PC-3 (cell line): ENCODE measurements around the gene SOCS4. TPM values are rescaled to one million over a fixed set of nuclear protein-coding genes. Genes with fewer than 3 reads are reported as not detected.

ENCODE experiments used
- ATAC-seq: fragments of 200-7000 bp; cut with Tn5 transposase; 2 replicates; pipeline ENCODE4 v1.9.1; 2020; ENCODE audit warnings: mild to moderate bottlenecking, moderate library complexity
- BruUV-seq: library from RNA; stranded (reverse); fragments of 400-500 nt; replicated peaks from 2 replicates; lab custom pipeline; 2021; lab: Mats Ljungman, UMichigan
- CTCF ChIA-PET: fragments of 300-600 bp; sonication (Branson Sonifier 250); formaldehyde crosslinking; loops from one replicate; lab custom pipeline; 2022; ENCODE audit warnings: antibody characterized with exemption; lab: Charles Lee
- POLR2A ChIA-PET: fragments of 300-600 bp; sonication (Branson Sonifier 250); formaldehyde crosslinking; loops from one replicate; lab custom pipeline; 2022; ENCODE audit warnings: antibody characterized with exemption; ENCODE audit not compliant: unreplicated experiment; lab: Charles Lee
- DNase-seq: peaks from one replicate; pipeline ENCODE4 v3.0.0-alpha.2; 2015
- H2AFZ ChIP-seq: fragments of 300-600 bp; sonication (generic); 2 replicates; pipeline ENCODE4 v1.6.0; 2016; ENCODE audit warnings: antibody characterized with exemption, low read length
- H3F3A ChIP-seq: fragments of 300-600 bp; sonication (generic); one replicate; pipeline ENCODE4 v1.6.0; 2017; ENCODE audit warnings: antibody characterized with exemption, low read length, control low read depth, mild to moderate bottlenecking; ENCODE audit not compliant: unreplicated experiment
- H3K27ac ChIP-seq: fragments of 300-600 bp; sonication (generic); 2 replicates; pipeline ENCODE4 v1.5.1; 2016; ENCODE audit warnings: mild to moderate bottlenecking, low read length
- H3K27me3 ChIP-seq: fragments of 300-600 bp; sonication (generic); 2 replicates; pipeline ENCODE4 v1.6.1; 2016; ENCODE audit warnings: low read length, mixed read lengths
- H3K36me3 ChIP-seq: fragments of 300-600 bp; sonication (generic); 2 replicates; pipeline ENCODE4 v1.6.1; 2016; ENCODE audit warnings: low read depth, mixed run types, low read length, mixed read lengths
- H3K4me1 ChIP-seq: fragments of 300-600 bp; sonication (generic); 2 replicates; pipeline ENCODE4 v1.5.1; 2016; ENCODE audit warnings: low read length; ENCODE audit not compliant: insufficient read depth
- H3K4me2 ChIP-seq: fragments of 300-600 bp; sonication (generic); 2 replicates; pipeline ENCODE4 v1.6.0; 2016; ENCODE audit warnings: low read length
- H3K4me3 ChIP-seq: fragments of 300-600 bp; sonication (generic); 2 replicates; pipeline ENCODE4 v1.5.1; 2016; ENCODE audit warnings: mild to moderate bottlenecking, low read length, mixed read lengths
- H3K79me2 ChIP-seq: fragments of 300-600 bp; sonication (generic); 2 replicates; pipeline ENCODE4 v1.6.1; 2017; ENCODE audit warnings: low read length, mixed read lengths
- H3K9ac ChIP-seq: fragments of 300-600 bp; sonication (generic); 2 replicates; pipeline ENCODE4 v1.6.0; 2016; ENCODE audit warnings: mild to moderate bottlenecking, low read length
- H3K9me2 ChIP-seq: fragments of 300-600 bp; sonication (generic); replicated peaks from 2 replicates; pipeline ENCODE4 v1.6.1; 2016; ENCODE audit warnings: mixed run types, low read length, mixed read lengths
- H3K9me3 ChIP-seq: fragments of 300-600 bp; sonication (generic); 2 replicates; pipeline ENCODE4 v1.6.1; 2016; ENCODE audit warnings: low read length, mixed read lengths
- H4K20me1 ChIP-seq: fragments of 300-600 bp; sonication (generic); 2 replicates; pipeline ENCODE4 v1.6.1; 2016; ENCODE audit warnings: low read length, mixed read lengths
- EZH2 ChIP-seq: fragments of 300-600 bp; sonication (generic); IDR thresholded peaks from one replicate; pipeline ENCODE4 v1.6.1; 2017; ENCODE audit warnings: antibody characterized with exemption, mild to moderate bottlenecking, low read length; ENCODE audit not compliant: unreplicated experiment
- EZH2phosphoT487 ChIP-seq: fragments of 300-600 bp; sonication (generic); IDR thresholded peaks from 2 replicates; pipeline ENCODE4 v1.6.1; 2018; ENCODE audit warnings: mild to moderate bottlenecking, antibody characterized with exemption, low read length, borderline replicate concordance
- intact Hi-C: fragments of 100-400 bp; cut with micrococcal nuclease; formaldehyde crosslinking; loops from 2 replicates; pipeline ENCODE4 v1.9.0; 2023
- total RNA-seq: library from RNA; depleted of rRNA; stranded (reverse); fragments of >200 nt; gene quantifications from 2 replicates; pipeline ENCODE4 v1.2.3, GENCODE V29; 2014; rRNA removed
- TF ChIP-seq, protein P1 (sequence below): fragments of 300-600 bp; sonication (generic); conservative IDR thresholded peaks from 2 replicates; pipeline ENCODE4 v1.5.1; 2017; ENCODE audit warnings: antibody characterized with exemption, low read depth, mild to moderate bottlenecking, low read length

SOCS4 gene
- total RNA-seq, 1 experiment from 2014 or later = 22.5 TPM

DNA sequence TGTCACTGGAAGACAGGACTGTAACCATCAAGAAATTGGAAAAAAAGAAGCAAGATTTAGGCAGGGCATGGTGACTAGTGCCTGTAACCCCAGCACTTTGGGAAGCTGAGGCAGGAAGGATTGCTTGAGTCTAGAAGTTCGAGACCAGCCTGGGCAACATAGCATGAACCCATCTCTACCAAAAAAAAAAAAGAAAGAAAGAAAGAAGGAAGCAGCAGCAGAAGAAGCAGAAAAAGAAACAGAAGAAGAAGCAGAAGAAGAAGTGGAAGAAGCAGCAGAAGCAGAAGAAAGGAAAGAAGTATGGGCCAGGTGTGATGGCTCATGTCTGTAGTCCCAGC is 71.5 kb downstream of the SOCS4 start:
- Histone ChIP-seq H3K9me3 (no peaks in the 10 kb centered on the region), H3K4me3 (no peak overlapping the region), H3K79me2 (no peaks in the 10 kb centered on the region), H3K36me3 (no peaks in the 10 kb centered on the region), H4K20me1 (no peaks in the 10 kb centered on the region), H3K9ac (no peak overlapping the region), H3F3A (peaks cover 13% of the 10 kb centered on the region), H2AFZ (no peak overlapping the region), H3K27me3 (no peaks in the 10 kb centered on the region), H3K4me2 (no peak overlapping the region), H3K27ac (peak overlapping the region; percentile 38), H3K9me2 (no peaks in the 10 kb centered on the region), H3K4me1 (peaks cover 54% of the 10 kb centered on the region)
- intact Hi-C loops = no loop called here
- no TSS peak for BruUV-seq
- ATAC-seq (no peak), DNase-seq (no peak)
- CTCF ChIA-PET = no interaction called here
- TF ChIP-seq, protein P1, sequence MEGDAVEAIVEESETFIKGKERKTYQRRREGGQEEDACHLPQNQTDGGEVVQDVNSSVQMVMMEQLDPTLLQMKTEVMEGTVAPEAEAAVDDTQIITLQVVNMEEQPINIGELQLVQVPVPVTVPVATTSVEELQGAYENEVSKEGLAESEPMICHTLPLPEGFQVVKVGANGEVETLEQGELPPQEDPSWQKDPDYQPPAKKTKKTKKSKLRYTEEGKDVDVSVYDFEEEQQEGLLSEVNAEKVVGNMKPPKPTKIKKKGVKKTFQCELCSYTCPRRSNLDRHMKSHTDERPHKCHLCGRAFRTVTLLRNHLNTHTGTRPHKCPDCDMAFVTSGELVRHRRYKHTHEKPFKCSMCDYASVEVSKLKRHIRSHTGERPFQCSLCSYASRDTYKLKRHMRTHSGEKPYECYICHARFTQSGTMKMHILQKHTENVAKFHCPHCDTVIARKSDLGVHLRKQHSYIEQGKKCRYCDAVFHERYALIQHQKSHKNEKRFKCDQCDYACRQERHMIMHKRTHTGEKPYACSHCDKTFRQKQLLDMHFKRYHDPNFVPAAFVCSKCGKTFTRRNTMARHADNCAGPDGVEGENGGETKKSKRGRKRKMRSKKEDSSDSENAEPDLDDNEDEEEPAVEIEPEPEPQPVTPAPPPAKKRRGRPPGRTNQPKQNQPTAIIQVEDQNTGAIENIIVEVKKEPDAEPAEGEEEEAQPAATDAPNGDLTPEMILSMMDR = no peak
- no peak for TF ChIP-seq EZH2phosphoT487
- TF ChIP-seq EZH2 = no peak
- POLR2A ChIA-PET = no interaction called here

Other genes starting within 250 kb of the SOCS4 start
- gene GCH1, start 124.4 kb upstream of the SOCS4 start, total RNA-seq = 26.6 and 26.9 TPM in 2 replicates
- gene WDHD1, start 137 bp upstream of the SOCS4 start, total RNA-seq = 45.9 and 47.1 TPM in 2 replicates
- gene MAPK1IP1L, start 24.4 kb downstream of the SOCS4 start, total RNA-seq = 73.9 and 75.9 TPM in 2 replicates
- gene LGALS3, start 102.0 kb downstream of the SOCS4 start, total RNA-seq = 317 and 333 TPM in 2 replicates
- gene DLGAP5, start 164.3 kb downstream of the SOCS4 start, total RNA-seq = 94.1 and 97.9 TPM in 2 replicates
- gene FBXO34, start 244.2 kb downstream of the SOCS4 start, total RNA-seq = 33.6 and 35.9 TPM in 2 replicates